GM19035 (cell line): ENCODE data around the gene EIF3L.
A peak's percentile ranks its signal among the peaks of the same experiment; 100 is the strongest.
"Not testable (repeated sequence)": the region's sequence is repeated elsewhere in the genome, so short reads cannot be mapped to it uniquely, and the experiment has no call there.

Experiments used
- ATAC-seq: cut with Tn5 transposase; IDR thresholded peaks from one replicate; pipeline ENCODE4 v1.9.1; 2021; ENCODE audit not compliant: unreplicated experiment

EIF3L gene

DNA sequence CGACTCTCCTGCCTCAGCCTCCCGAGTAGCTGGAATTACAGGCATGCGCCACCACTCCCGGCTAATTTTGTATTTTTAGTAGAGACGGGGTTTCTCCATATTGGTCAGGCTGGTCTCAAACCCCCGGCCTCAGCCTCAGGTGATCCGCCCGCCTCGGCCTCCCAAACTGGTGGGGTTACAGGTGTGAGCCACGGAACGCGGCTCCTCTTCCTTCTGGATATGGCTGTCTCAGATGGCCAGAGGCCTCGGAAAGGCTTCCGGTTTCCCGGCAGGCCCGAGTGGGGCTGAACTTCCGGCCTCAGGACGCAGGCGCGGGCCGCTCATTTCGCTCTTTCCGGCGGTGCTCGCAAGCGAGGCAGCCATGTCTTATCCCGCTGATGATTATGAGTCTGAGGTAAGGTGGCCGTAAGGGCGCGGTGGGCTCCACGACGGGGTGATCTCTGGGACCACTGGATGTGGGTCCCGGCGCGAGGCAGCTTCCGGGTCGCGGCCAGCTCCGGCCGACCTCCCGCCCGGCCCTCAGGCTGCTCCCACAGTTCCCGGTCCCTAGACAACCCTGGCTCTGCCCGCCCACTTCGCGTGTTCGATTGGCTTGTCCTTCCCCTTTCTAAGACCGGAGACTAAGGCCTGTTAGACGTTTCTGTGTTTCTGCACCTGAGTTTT is at the start of gene EIF3L:
Gene EIF3L, plus strand, starts transcription at position 331 of the 663 bp plus-strand sequence. Its CDS starts 31 bp downstream, at position 362.
- ATAC-seq, result peak; percentile 52

DNA sequence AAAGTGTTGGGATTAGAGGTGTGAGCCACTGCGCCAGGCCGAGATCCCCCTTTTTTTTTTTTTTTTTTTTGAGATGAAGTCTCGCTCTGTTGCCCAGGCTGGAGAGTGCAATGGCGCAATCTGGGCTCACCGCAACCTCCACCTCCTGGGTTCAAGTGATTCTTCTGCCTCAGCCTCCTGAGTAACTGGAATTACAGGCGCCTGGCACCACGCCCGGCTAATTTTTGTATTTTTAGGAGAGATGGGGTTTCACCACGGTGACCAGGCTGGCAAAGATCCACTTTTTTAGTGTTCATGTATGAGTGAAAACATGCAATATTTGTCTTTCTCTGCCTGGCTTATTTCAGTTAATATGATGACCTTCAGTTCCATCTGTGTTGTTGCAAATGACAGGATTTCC is 49.2 kb upstream of the EIF3L start:
- ATAC-seq, result not testable (repeated sequence)

DNA sequence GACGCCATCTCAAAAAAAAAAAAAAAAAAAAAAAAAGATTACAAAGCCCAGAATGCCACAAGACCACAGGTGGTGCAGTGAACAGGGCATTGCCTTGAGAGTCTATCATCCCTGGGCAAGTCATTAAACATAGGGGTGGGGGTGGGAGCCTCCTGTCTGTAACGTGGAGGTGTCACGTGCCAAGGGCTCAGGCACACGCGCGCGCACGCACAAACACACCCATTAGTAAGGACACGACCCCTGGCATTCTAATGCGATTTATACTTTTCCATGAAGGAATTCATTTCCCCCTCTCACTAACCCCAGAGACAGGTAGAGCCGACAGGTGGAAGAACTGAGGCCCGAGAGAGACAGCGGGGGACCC is 47.3 kb upstream of the EIF3L start:
- no peak for ATAC-seq

DNA sequence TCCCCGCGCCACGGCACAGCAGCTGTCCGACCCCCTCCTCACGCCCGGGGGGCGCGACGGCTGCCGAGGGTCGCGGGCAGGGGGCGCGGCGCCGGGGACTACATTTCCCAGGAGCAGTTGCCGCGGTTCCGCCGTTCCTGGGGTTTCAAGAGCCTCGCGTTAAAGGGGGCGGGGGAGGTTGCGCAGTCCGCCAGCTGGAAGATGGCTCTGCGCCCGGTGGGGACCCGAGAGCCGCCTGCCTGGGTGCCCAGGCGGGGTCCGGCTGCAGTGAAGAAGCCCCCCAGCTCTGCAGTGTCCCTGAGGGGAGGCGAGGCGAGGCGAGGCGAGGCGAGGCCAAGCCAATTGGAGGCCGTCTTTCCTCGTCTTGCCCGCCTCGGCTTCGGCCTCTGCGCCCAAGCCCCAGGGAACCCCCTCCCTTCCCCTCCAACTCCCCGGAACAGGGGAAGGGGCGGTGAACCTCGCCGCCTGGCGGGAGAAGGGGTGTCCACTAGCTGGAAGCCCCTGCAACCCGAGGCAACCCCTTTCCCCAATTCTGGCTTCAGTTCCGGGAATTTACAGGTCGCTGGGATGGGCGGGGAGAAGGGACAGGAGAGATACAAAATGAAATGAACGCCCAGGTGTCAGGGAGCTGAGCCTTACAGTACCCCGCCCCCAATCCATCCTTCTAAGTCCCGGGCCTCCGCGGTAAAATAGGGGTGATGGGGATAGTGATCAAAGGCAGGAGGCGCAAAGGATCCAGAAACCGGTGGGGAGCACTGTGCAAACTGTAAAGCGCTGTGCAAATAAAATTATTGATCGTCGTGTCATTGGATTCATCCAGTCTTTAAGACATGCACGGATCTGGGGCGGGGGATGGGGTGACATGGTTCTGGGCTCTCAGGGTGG is 46.7 kb upstream of the EIF3L start:
- ATAC-seq, result no peak

DNA sequence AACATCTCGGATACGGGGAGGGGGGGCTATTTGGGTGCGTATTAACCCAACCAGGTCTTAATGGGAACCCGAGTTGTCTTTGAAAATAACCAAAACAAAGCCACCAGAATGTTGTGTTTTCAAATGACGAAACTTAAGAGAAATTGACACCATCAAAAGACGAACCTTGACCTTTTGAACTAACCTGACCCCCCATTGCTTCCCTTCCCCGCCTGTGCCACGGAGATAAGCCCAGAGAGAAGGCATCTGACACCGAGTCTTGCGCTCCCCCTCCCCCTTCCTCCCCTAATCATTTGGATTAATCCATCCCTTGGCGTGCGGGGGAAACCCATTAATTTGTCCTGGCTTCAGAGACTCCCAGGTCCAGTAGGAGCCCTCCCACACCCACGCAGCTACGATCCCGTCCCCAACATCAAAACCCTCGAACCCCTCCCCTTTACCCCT is 46.0 kb upstream of the EIF3L start:
- no peak for ATAC-seq

DNA sequence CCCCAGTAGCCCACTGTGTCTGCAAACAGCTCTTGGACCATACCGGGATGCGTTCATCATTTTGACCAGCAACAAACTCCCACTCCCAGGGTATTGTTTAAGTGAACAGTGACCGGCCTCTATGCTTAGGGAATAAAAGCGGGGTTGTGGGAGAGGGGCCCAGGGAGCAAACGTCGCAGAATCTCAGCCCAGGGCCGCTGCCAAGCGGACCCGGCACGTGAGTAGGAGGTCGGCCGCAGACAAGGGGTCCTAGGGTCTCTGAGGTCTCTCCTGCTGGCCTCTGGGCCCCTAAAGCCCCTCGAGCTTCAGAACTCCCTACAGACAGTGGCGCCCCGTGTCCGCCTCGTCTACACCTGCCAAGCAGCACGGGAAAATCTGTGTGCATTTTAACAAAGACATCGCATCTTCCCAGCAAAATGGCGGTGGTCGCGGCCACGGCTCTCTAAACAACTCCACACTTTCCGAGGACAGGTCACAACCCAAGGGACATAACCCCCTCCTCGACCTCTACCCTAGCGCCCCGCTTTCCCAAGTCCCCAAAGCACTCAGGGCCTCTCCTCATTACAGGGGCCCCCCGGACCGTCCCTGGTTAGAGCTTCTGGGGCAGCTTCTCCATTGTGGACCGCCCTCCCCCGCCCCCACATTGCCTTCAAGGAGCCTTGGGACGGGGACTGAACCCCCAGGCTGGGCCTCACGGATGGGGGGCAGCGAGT is 45.4 kb upstream of the EIF3L start:
- ATAC-seq, result no peak

DNA sequence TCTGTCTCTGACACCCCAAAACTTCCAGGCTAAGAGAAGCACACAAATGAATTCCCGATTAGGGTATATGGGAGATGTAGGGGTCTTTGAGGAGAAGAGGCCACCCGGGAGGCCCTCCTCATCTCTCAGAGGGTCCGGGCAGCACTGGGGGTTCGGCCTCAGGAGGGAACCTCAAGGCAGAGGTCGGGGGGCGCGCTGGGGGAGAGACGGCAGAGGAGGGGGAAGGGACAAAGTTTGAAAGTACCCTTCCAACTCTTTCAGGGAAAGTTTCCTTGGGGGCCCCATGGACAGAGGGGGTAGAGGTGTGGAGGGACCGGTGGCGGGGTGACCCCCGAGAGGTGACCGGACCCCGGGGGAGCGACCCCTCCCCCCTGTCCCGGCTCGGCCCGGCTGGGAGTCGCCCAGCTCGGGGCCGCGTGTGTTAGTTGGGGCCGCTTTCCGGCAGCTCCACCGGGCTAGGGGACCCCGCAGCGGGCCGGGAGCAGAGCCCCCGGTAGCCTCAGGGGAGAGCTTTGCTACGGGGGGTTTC is 44.8 kb upstream of the EIF3L start:
- no peak for ATAC-seq

DNA sequence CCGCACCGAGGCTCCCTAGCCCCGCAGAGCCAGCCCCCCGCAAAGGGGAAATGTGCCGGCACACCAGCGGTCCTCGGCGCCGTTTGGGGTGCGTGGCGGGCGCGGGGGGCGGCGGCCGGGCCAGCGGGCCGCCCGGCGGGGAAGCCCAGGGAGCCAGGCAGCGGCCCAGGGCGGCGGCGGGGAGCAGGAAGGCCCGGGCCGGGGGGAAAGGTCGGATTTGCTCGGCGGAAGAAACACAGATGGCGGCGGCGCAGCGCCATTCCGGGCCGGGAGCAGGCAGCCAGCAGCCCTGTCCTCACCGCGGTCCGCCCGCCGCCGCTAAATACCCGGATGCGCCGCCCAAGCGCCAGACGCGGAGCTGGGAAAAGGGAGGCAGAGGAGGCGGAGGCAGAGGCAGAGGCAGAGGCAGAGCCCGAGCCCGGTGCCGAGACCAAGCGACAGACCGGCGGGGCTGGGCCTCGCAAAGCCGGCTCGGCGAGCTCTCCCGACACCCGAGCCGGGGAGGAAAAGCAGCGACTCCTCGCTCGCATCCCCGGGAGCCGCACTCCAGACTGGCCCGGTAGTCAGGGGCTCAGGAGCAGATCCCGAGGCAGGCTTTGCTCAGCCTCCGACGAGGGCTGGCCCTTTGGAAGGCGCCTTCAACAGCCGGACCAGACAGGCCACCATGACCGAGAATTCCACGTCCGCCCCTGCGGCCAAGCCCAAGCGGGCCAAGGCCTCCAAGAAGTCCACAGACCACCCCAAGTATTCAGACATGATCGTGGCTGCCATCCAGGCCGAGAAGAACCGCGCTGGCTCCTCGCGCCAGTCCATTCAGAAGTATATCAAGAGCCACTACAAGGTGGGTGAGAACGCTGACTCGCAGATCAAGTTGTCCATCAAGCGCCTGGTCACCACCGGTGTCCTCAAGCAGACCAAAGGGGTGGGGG is 44.1 kb upstream of the EIF3L start:
- no peak for ATAC-seq

DNA sequence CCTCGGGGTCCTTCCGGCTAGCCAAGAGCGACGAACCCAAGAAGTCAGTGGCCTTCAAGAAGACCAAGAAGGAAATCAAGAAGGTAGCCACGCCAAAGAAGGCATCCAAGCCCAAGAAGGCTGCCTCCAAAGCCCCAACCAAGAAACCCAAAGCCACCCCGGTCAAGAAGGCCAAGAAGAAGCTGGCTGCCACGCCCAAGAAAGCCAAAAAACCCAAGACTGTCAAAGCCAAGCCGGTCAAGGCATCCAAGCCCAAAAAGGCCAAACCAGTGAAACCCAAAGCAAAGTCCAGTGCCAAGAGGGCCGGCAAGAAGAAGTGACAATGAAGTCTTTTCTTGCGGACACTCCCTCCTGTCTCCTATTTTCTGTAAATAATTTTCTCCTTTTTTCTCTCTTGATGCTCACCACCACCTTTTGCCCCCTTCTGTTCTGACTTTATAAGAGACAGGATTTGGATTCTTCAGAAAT is 43.4 kb upstream of the EIF3L start:
- no peak for ATAC-seq

DNA sequence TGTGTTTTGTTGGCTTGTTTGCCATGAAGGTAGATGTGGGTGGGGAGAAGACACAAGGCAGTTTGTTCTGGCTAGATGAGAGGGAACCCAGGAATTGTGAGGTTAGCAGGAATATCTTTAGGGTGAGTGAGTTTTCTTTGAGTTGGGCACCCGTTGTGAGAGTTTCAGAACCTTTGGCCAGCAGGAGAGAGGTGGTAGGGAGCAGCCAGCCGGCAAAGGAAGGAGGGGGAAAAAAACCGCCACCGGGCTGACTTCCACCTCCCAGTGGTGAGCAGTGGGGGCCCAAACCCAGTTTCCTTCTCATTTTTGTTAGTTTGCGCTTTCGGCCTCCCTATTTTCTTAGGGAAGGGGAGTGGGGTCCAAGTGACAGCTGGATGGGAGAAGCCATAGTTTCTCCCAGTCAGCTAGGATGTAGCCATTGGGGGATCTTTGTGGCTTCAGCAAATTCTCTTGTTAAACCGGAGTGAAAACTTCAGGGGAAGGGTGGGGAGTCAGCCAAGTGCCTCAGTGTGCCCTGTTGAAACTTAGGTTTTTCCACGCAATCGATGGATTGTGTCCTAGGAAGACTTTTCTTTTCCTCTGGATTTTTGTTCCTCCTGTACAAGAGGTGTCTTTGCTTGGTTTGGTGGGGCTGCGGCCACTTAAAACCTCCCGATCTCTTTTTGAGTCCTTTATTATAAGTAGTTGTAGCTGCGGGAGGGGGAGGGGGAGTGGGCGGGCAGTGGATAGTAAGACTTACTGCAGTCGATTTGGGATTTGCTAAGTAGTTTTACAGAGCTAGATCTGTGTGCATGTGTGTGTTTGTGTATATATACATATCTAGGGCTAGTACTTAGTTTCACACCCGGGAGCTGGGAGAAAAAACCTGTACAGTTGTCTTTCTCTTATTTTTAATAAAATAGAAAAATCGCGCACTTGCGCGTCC is 42.5 kb upstream of the EIF3L start:
- no peak for ATAC-seq

DNA sequence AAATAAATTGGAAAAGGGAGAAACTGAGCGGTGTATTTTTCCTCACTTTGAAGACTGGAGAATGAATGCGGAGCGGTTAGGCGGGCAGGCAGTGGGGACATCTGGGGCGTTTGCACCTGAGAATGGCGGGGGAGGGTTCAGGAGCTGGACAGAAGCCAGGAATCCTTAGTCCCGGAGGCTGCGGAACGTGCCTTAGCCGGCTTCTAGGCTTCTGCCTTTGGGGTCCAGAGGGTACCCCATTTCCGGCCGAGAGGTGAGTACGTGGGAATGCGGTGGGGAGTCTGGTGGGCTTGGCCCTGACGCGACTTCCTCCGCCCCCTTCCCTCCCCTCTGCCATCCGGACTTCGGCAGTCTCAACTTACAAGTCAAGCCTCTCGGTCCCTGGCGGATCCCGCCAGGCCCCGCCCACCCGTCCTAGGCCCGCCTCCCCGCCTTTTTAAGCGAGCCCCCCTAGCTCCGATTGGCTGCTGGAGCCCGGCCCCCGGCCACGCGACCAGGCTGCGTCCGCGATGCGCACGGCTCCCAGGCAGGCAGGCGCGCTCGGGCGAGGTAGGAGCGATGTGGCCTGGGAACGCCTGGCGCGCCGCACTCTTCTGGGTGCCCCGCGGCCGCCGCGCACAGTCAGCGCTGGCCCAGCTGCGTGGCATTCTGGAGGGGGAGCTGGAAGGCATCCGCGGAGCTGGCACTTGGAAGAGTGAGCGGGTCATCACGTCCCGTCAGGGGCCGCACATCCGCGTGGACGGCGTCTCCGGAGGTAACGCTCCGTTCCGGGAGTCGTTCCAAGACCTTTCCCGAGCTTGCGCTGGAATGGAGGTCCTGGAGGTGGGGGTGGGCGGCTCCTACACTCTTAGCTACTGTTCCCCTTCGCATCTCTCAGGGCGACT is 41.6 kb upstream of the EIF3L start, which contains the start of gene GCAT:
Gene GCAT, plus strand, starts transcription at position 525 of the 884 bp plus-strand sequence. Its CDS starts 34 bp downstream, at position 559.
- ATAC-seq, result peak; percentile 88

DNA sequence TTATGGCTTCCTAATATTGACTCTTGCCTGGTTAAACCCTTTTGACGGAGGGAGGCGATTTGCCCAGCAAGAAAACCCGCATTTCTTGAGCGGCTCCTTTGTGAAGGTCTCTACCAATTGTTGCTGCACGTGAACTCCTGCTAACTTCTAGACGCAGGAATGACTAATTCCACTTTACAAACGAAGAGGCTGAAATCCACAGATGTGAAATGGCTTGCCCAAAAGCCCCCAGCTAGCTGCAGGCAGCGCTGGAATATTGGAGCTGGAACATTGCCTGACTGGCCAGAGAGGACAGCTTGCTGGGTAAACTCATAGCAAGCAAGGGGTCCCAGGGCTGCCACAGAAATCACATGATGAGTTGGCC is 40.9 kb upstream of the EIF3L start:
- no peak for ATAC-seq

DNA sequence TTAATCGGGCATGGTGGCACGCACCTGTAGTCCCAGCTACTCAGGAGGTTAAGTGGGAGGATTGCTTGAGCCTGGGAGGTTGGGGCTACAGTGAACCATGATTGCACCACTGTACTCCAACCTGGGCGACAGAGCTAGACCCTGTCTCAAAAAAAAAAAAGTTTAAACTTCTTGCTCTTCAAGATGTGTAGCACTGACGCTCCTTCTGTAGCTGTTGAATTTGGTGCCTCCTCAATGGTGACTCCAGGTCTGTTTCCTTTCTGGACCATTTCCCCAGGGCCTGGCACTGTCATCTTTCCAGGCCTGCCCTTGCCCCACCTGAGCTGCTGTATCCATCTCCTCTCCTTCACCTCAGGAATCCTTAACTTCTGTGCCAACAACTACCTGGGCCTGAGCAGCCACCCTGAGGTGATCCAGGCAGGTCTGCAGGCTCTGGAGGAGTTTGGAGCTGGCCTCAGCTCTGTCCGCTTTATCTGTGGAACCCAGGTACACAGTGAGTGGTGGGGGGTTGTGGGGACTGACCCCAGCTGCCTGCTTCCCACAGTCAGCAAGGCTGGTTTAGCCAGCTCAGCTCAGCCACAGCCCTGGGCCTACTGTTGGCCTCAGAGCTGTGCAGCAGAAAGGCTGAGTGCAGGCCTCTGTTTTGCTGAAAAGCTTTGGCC is 39.4 kb upstream of the EIF3L start:
- ATAC-seq, result no peak

DNA sequence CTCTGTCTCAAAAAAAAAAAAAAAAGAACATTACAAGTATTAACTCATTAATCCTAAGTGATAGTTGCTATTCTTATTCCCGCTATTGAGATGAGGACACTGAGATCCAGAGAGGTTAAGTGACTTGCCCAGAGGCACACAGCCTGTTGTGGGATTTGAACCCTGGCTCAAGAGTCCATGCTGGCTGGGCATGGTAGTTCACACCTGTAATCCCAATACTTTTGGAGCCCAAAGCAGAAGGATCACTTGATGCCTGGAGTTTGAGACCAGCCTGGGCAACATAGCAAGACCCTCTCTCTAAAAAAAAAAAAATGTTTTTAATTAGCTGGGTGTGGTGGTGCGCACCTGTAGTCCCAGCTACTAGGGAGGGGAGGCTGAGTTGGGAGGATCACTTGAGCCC is 37.4 kb upstream of the EIF3L start:
- no peak for ATAC-seq

DNA sequence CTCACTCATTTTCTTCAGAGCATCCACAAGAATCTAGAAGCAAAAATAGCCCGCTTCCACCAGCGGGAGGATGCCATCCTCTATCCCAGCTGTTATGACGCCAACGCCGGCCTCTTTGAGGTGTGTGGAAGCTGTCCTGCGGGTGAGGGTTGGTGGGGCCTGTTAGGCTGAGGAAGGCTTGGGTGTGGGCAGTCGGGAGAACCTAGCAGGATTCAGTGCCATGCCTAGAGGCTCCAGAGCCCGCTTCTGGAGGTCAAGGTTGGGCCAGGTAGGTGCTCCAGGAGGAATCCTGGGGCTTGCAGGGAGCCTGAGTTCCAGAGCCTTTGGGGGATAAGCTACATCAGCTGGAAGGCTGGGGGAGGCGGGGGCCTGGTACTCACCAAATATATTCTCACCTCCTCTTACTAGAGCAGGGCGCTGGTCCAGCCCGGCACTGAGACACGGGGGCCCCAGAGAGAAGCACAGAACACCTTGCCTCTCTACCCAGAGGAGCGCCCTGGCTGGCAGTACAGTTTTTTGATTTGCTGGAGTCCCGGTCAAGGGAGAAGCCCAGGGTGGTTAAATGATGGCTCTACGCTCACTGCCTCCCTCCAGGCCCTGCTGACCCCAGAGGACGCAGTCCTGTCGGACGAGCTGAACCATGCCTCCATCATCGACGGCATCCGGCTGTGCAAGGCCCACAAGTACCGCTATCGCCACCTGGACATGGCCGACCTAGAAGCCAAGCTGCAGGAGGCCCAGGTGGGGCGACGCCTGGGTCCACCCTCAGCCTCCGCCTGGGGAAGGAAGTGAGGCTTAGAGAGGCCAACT is 36.1 kb upstream of the EIF3L start:
- ATAC-seq, result no peak

DNA sequence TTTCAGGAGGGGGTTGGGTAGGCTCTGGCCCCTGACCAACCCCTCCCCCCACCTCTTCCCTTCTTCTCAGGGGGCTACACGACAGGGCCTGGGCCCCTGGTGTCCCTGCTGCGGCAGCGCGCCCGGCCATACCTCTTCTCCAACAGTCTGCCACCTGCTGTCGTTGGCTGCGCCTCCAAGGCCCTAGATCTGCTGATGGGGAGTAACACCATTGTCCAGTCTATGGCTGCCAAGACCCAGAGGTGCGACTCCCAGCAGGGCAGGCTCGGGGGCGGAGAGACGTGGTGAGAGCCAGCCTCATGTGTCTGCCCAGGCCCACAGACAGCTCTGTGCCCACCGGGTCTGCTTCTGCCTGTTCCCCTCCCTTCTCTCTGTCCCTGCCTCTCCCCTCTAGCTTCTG is 33.6 kb upstream of the EIF3L start:
- ATAC-seq, result no peak
